Frontal cortex (tissue), 4 donors: ENCODE measurements around the gene CD22. TPM values are rescaled to one million over a fixed set of nuclear protein-coding genes. Genes with fewer than 3 reads are reported as not detected.
"Not testable (repeated sequence)": the region's sequence is repeated elsewhere in the genome, so short reads cannot be mapped to it uniquely, and the experiment has no call there.

ENCODE experiments used
- DNase-seq, 2 donors: peaks; one replicate each; pipeline ENCODE4 v3.0.0; 2012; ENCODE audit warnings: low spot score in 2 of 2
- FAIRE-seq: peaks from 2 replicates; lab custom pipeline; 2012; peaks lifted over from hg19 to GRCh38; lab: Jason Lieb, UNC
- total RNA-seq: library from RNA; depleted of rRNA; stranded (reverse); fragments of >200 nt; gene quantifications from one replicate; pipeline ENCODE4 v1.2.3, GENCODE V29; 2014
- donor health status: control.
- donor health status: control.
- donor health status: control.

The CD22 gene
- total RNA-seq, 1 donor from 2014 or later, result not detected

DNA sequence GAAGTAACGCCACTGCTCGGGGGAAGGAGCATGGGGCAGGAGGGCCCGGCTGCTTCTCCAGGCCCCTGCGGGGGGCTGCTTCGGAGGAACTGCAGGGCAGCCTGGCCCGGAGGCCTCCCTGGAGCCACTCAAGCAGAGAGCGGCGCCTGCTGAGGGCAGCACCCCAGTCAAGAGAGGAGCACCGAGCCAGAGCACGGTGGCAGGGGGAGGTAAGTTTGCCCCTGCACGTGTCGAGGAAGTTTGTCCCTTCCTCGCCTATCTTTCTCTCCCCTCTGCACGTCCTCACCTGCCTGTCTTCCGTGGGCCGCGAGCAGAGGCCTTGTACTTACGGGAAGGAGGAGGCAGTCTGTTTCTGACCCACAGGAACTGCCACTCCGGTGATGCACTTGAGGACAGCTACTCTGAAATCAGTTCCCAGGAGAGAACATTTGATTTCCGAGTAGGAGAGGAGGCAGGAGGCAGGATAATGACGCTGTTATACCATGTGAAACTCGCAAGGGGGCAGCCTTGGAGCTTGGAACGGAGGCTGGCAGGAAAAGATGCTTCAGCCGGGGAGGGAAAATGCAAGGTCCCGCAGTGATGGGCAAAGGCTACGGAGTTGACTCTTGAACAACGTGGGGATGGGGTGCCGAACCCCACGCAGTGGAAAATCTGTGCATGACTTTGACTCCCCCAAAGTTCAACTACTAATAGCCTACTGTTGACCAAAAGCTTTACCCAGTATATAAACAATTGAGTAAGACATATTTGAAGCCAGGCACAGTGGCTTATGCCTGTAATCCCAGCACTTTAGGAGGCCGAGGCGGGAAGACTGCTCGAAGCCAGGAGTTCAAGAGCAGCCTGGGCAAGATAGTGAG, 23.7 kb downstream of the CD22 start:
- DNase-seq, result peak; percentile 84 to 88
- FAIRE-seq, result no peak

GRCh38 chr19:35353635-35354034, 24.6 kb downstream of the CD22 start:
- FAIRE-seq, result no peak
- no peak for DNase-seq

GRCh38 chr19:35354898-35355297, 25.9 kb downstream of the CD22 start:
- no peak for DNase-seq
- FAIRE-seq, result no peak

GRCh38 chr19:35355791-35356460, 26.9 kb downstream of the CD22 start:
- FAIRE-seq, result no peak

DNA sequence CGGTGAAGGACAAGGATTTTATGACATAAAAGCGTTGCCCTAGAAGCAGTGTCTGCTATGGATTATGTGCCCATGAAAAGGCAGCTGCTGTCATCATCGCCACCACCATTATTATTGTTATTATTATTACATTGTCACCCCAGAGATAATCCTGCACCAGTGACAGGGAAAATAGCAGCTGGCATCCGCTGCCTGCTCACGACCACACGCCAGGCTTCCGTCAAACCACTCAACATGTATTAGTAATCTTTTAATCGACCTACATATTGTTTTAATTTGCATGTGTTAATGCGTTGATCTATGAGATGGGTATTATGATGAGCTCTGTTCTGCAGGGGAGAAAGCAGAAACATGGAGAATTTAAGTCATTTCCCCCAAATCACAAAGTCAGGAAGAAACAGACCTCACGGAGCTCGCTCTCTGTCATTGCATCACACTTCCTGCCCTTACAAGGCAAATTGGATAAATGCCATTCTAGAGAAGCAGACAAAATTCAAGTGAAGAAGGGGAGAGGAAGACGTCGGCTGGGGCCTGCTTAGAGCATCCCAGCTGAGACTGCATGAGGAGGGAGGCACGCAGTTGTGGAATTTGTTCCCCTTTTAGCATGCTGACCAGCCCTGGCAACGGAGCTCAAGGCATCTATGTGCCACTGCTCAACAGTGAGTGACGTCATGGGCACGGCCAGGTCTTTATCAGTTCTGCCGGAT, 29.0 kb downstream of the CD22 start, which contains the start of gene FFAR3:
FFAR3 (plus strand) TSS at position 594 of the 707 bp plus-strand sequence. CDS start 431 bp downstream, outside the sequence.
- FAIRE-seq (no peak), DNase-seq (no peak)

More at GRCh38 chr19:35355791-35356460, 26.9 kb downstream of the CD22 start:
- no peak for DNase-seq

DNA sequence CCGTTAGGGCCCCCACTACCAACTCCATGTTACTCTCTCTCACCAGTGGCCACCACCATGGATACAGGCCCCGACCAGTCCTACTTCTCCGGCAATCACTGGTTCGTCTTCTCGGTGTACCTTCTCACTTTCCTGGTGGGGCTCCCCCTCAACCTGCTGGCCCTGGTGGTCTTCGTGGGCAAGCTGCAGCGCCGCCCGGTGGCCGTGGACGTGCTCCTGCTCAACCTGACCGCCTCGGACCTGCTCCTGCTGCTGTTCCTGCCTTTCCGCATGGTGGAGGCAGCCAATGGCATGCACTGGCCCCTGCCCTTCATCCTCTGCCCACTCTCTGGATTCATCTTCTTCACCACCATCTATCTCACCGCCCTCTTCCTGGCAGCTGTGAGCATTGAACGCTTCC, 29.8 kb downstream of the CD22 start:
- not testable (repeated sequence) for DNase-seq, FAIRE-seq

GRCh38 chr19:35359395-35359794, 30.4 kb downstream of the CD22 start:
- FAIRE-seq, result not testable (repeated sequence)

DNA sequence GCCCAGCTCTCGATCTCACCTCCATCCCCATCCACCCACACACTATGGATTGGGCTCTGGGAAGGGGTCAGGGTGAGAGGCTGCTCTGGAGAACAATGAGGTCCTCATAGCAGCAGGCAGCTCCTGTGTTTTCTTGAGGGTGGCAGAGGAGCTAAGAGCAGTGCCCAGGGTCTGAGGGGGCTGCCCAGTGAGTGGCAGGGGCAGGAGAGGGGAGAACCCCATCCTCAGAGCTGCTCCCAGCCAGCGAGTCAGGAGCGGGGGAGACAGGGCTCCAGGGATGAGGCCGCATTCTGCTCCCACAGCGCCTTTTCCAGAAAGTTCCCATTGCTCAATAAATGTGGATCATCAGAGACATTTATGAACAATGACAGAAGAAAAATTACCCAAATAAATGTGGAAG, 31.1 kb downstream of the CD22 start:
- not testable (repeated sequence) for DNase-seq, FAIRE-seq

More at GRCh38 chr19:35359395-35359794, 30.4 kb downstream of the CD22 start:
- not testable (repeated sequence) for DNase-seq

GRCh38 chr19:35360880-35361420, 32.0 kb downstream of the CD22 start:
- FAIRE-seq, result no peak
- no peak for DNase-seq

DNA sequence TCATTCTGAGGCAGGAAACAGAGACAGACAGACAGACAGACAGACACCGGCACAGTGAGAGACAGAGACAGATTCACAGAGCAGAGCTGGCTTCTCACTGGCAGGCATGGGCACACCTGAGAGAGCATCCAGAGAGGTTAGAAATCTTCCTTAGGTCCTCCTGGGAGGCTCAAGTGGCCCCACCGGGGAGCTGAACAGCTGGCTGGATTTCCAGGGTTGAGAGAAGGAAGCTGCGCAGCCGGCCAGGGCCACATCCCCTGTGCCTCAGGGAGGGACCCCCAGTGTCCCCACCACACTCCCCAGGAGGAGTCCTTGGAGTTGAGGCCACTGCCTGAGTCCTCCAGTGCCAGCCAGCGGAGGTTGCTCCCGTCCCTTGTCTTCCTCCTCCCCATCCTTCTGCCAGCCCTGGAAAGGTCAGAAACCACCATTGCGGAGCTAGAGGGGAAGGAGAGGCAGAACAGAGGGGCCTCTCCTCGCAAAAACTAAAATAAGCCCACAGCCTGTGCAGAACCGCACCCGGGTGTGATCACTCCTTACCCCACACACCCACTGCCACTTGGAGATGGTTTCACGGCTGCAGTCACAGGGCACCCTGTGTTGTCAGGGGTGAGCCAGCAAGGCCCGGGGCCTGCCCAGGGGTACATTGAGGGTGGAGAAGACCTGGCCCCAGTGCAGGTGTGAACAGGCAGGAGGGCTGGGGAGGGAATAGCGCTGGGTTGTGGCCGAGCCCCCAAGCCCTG, 33.4 kb downstream of the CD22 start:
- FAIRE-seq (no peak), DNase-seq (no peak)

DNA sequence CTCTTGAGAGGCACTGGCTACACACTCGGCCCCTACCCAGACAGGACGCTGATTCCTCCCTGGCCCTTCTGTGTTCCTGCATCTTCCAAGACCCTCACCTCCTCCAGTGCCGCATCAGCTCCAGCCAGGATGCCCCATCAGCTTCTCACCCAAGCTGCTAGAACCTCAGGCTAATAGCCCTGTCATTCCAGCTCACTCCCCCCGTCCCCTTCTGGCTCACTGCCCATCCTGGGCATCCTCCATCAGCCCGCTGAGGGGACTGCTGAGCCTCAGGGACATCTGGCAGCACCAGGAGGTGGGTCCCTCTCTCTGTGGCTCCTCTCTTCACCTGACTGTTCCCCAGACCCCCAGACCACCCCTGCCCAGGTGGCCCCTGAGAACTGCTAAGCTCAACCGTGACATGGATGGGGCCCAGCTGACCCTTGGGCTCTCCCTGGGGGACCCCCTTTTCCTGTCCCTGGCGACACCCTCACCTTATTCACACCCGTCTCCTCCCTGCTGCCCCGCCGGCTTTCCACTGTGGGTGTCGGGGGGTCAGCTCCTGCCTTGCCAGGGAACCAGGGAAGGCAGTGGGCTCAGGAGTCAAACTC, 34.1 kb downstream of the CD22 start:
- FAIRE-seq (no peak), DNase-seq (no peak)

DNA sequence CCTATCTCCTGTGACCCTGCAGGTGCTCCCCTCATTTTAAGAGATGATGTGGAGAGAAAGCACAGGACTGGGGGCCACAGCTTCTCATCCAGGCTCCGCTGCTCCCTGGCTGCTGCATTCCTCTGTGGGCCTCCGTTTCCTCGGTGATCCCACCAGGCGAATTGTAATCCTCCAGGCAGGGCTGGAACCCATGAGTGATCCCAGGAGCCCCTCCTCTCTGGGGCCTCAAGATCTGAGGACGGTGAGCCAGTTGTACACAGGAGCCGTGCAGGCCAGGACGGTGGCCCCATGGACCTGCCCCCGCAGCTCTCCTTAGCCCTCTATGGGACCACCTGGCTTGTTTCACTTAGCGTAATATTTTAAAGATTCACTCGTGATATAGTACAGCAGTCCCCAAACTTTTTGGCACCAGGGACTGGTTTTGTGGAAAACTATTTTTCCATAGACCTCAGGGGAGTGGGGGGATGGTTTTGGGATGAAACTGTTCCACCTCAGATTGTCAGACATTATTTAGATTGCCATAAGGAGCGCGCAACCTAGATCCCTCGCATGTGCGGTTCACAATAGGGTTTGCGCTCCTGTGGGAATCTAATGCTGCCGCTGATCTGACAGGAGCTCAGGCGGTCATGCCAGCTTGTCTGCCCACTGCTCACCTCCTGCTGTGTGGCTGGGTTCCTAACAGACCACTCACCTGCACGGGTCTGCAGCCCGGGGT, 34.9 kb downstream of the CD22 start:
- DNase-seq (no peak), FAIRE-seq (no peak)

DNA sequence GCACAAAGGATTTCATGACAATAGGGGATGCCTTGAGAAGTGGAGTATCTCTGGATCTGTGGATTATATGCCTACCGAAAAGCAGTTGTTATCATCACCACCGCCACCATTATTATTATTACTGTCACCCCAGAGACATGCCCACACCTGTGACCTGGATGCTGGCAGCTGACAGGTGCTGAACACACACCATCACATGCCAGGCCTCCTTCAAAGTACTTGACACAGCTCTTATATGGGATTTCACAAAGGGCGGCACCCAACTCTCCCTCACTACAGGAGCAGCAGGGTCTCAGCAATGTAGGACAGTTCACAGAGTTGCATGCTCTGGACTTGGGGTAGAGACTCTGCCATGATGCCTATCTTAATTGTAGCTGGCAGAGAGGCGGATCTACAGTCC, 36.3 kb downstream of the CD22 start:
- no peak for FAIRE-seq
- DNase-seq, result no peak

- DNase-seq (no peak), FAIRE-seq (no peak)
Measured at GRCh38 chr19:35368378-35368777, 39.4 kb downstream of the CD22 start.

- DNase-seq, result no peak
Measured at GRCh38 chr19:35369522-35369921, 40.5 kb downstream of the CD22 start.

DNA sequence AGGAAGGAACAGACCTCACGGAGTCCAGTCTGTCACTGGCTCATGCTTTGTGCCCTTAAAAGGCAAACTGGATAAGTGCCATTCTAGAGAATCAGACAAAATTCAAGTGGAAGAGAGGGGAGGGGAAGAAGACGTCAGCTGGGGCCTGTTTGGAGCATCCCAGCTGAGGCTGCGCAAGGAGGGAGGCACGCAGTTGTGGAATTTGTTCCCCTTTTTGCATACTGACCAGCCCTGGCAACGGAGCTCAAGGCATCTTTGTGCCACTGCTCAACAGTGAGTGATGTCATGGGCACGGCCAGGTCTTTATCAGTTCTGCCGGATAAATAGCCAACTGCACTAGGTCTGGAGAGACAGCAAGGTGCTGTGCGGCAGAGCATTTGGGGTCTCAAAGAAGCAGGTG, 41.7 kb downstream of the CD22 start, which contains the start of gene GPR42:
GPR42 (plus strand) TSS at position 347 of the 400 bp plus-strand sequence. CDS start 292 bp downstream, outside the sequence.
- FAIRE-seq, result no peak
- DNase-seq, result no peak

More at GRCh38 chr19:35369522-35369921, 40.5 kb downstream of the CD22 start:
- FAIRE-seq, result no peak

GRCh38 chr19:35373492-35373891, 44.5 kb downstream of the CD22 start:
- DNase-seq, result no peak
- FAIRE-seq, result no peak

- not testable (repeated sequence) for DNase-seq, FAIRE-seq
Measured at GRCh38 chr19:35374031-35374430, 45.0 kb downstream of the CD22 start.
